HepG2 (cell line): ENCODE results near the gene EEF2. TPM values are rescaled to one million over a fixed set of nuclear protein-coding genes. Genes with fewer than 3 reads are reported as not detected.

Source experiments
- ADNP ChIP-seq: sonication (generic); formaldehyde crosslinking; IDR thresholded peaks from 2 replicates; pipeline ENCODE4 v1.4.0; 2020; ENCODE audit warnings: missing genetic modification reagents
- HNRNPK ChIP-seq: fragments of 200-400 bp; formaldehyde crosslinking; IDR thresholded peaks from 2 replicates; pipeline ENCODE4 v1.6.1; 2018; ENCODE audit warnings: low read length, low read depth, moderate library complexity, mild to moderate bottlenecking; ENCODE audit not compliant: poor library complexity, severe bottlenecking
- KLF15 ChIP-seq: sonication (generic); formaldehyde crosslinking; IDR thresholded peaks from 2 replicates; pipeline ENCODE4 v1.8.1; 2023; ENCODE audit warnings: borderline replicate concordance, mild to moderate bottlenecking, inconsistent platforms, missing genetic modification reagents, mixed read lengths
- MIER2 ChIP-seq: IDR thresholded peaks from 2 replicates; pipeline ENCODE4 v1.6.1; 2016; ENCODE audit warnings: missing biosample characterization, missing genetic modification reagents
- MYNN ChIP-seq: sonication (generic); formaldehyde crosslinking; IDR thresholded peaks from 2 replicates; pipeline ENCODE4 v1.4.0; 2020; ENCODE audit warnings: mild to moderate bottlenecking, low read depth, missing genetic modification reagents
- NPAS2 ChIP-seq: sonication (generic); formaldehyde crosslinking; IDR thresholded peaks from 2 replicates; pipeline ENCODE4 v1.8.0; 2022; ENCODE audit warnings: mild to moderate bottlenecking, missing genetic modification reagents, borderline replicate concordance
- NR2F1 ChIP-seq, 2 experiments: fragments of 450-650 bp in 1 of 2; formaldehyde crosslinking in 1 of 2; IDR thresholded peaks; 2 replicates each; pipeline versions ENCODE4 v1.5.0 to v1.6.1; 2016 to 2020; ENCODE audit warnings: mild to moderate bottlenecking in 1 of 2, missing compliant biosample characterization in 1 of 2, missing genetic modification reagents in 1 of 2, moderate library complexity in 1 of 2
- RBM39 ChIP-seq: fragments of 200-400 bp; formaldehyde crosslinking; IDR thresholded peaks from one replicate; pipeline ENCODE4 v1.6.1; 2018; ENCODE audit warnings: antibody characterized with exemption, mild to moderate bottlenecking, low read depth, low read length; ENCODE audit not compliant: poor library complexity, severe bottlenecking
- SMC3 ChIP-seq: IDR thresholded peaks from 2 replicates; pipeline ENCODE4 v1.6.1; 2011; ENCODE audit warnings: low read length, improper control_type of control experiment
- TRIM24 ChIP-seq: sonication (generic); formaldehyde crosslinking; IDR thresholded peaks from 2 replicates; pipeline ENCODE4 v1.8.0; 2022; ENCODE audit warnings: mild to moderate bottlenecking, missing genetic modification reagents
- YEATS2 ChIP-seq: sonication (generic); formaldehyde crosslinking; IDR thresholded peaks from 2 replicates; pipeline ENCODE4 v1.4.0; 2020; ENCODE audit warnings: missing genetic modification reagents, borderline replicate concordance
- ZNF207 ChIP-seq: fragments of 450-650 bp; IDR thresholded peaks from 2 replicates; pipeline ENCODE4 v1.6.1; 2016; ENCODE audit warnings: antibody characterized with exemption, borderline replicate concordance
- ZNF235 ChIP-seq: sonication (generic); formaldehyde crosslinking; IDR thresholded peaks from 2 replicates; pipeline ENCODE4 v1.8.1; 2023; ENCODE audit warnings: mild to moderate bottlenecking, missing genetic modification reagents, borderline replicate concordance
- ZNF263 ChIP-seq: sonication (generic); formaldehyde crosslinking; IDR thresholded peaks from 2 replicates; pipeline ENCODE4 v1.4.0; 2020; ENCODE audit warnings: missing genetic modification reagents
- ZSCAN22 ChIP-seq: sonication (generic); formaldehyde crosslinking; IDR thresholded peaks from 2 replicates; pipeline ENCODE4 v1.4.0; 2020; ENCODE audit warnings: mild to moderate bottlenecking, missing genetic modification reagents
- ZSCAN29 ChIP-seq: sonication (generic); formaldehyde crosslinking; conservative IDR thresholded peaks from 2 replicates; pipeline ENCODE4 v1.4.0; 2020; ENCODE audit warnings: mild to moderate bottlenecking, missing genetic modification reagents
- polyA plus RNA-seq, 8 experiments: library from polyadenylated mRNA; depleted of rRNA in 3 of 8; stranded (reverse) in 7 of 8; unstranded in 1 of 8; fragments of >200 nt; fragmentation: Illumina TruSeq in 4 of 8; extraction: Trizol in 4 of 8; gene quantifications; 2 replicates each; pipeline versions ENCODE4 v1.2.1 to v1.2.3, GENCODE V29; 2011 to 2016; ENCODE audit warnings: low read depth in 4 of 8, missing spikeins in 1 of 8, mixed read lengths in 1 of 8; ENCODE audit not compliant: insufficient read depth in 1 of 8
- total RNA-seq, 5 experiments: library from RNA; depleted of rRNA; stranded (reverse); fragments of >200 nt; fragmentation: Illumina TruSeq; extraction: Trizol; gene quantifications; 2 replicates each; pipeline ENCODE4 v1.2.3, GENCODE V29; 2016; ENCODE audit warnings: low read depth in 1 of 5
- TF ChIP-seq, protein P1 (sequence below): sonication (generic); formaldehyde crosslinking; IDR thresholded peaks from 2 replicates; pipeline ENCODE4 v1.4.0; 2020; ENCODE audit warnings: missing genetic modification reagents
- TF ChIP-seq, protein P2 (sequence below): sonication (generic); formaldehyde crosslinking; IDR thresholded peaks from 2 replicates; pipeline ENCODE4 v1.4.0; 2020; ENCODE audit warnings: mild to moderate bottlenecking, missing genetic modification reagents, borderline replicate concordance
- TF ChIP-seq, protein P3 (sequence below): sonication (generic); formaldehyde crosslinking; IDR thresholded peaks from 2 replicates; pipeline ENCODE4 v1.5.1; 2020; ENCODE audit warnings: missing genetic modification reagents, mild to moderate bottlenecking, borderline replicate concordance
- TF ChIP-seq, protein P4 (sequence below): sonication (generic); formaldehyde crosslinking; IDR thresholded peaks from 2 replicates; pipeline ENCODE4 v1.5.0; 2020; ENCODE audit warnings: missing genetic modification reagents

Gene EEF2
- total and polyA plus RNA-seq, 2 of the 13 experiments (the other 11 are each of a cell fraction or from before 2014, with no cell fraction given) = 1,441 to 1,777 TPM

DNA sequence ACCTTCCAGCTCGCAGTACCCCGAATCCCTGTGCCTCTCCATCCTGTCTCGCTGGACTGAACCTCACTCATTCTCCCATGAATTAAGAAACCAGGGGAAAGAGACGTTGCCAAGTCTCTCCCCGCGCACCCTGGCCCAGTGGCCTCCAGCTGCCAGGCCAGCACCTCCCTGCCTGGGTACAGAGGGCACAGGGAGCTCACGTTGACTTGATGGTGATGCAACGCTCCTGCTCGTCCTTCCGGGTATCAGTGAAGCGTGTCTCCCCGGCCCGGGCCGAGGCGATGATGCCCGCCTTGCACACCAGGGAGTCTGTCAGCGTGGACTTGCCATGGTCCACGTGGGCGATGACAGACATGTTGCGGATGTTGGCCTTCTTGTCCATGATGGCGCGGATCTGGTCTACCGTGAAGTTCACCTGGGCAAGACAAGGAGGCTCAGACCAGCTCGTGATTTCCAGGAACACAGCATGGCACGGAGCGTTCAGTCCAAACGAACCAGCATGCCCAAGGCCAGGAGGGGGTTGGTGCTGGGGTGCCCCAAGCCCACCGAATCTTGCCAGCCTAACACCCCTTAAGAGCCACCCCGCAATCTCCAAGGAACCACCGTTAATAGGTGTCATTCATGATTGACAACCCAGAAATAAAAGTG is 1.2 kb downstream of the EEF2 start (continued):
- TF ChIP-seq, protein P1, sequence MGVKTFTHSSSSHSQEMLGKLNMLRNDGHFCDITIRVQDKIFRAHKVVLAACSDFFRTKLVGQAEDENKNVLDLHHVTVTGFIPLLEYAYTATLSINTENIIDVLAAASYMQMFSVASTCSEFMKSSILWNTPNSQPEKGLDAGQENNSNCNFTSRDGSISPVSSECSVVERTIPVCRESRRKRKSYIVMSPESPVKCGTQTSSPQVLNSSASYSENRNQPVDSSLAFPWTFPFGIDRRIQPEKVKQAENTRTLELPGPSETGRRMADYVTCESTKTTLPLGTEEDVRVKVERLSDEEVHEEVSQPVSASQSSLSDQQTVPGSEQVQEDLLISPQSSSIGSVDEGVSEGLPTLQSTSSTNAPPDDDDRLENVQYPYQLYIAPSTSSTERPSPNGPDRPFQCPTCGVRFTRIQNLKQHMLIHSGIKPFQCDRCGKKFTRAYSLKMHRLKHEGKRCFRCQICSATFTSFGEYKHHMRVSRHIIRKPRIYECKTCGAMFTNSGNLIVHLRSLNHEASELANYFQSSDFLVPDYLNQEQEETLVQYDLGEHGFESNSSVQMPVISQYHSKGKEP (CRISPR knock-in tag) = no peak
- TF ChIP-seq ZNF263 (CRISPR knock-in tag) (no peak), NR2F1 (CRISPR knock-in tag; IDR thresholded peaks at IDR 0.05) (no peak), ZSCAN29 (no peak), HNRNPK (no peak), TRIM24 (CRISPR knock-in tag) (no peak), YEATS2 (CRISPR knock-in tag) (no peak), ZSCAN22 (no peak), MYNN (CRISPR knock-in tag) (no peak), ZNF235 (CRISPR knock-in tag) (no peak), NPAS2 (no peak), RBM39 (peak; percentile 53), ZNF207 (no peak), KLF15 (CRISPR knock-in tag) (no peak), MIER2 (no peak), ADNP (CRISPR knock-in tag) (no peak), SMC3 (no peak)
- TF ChIP-seq, protein P2, sequence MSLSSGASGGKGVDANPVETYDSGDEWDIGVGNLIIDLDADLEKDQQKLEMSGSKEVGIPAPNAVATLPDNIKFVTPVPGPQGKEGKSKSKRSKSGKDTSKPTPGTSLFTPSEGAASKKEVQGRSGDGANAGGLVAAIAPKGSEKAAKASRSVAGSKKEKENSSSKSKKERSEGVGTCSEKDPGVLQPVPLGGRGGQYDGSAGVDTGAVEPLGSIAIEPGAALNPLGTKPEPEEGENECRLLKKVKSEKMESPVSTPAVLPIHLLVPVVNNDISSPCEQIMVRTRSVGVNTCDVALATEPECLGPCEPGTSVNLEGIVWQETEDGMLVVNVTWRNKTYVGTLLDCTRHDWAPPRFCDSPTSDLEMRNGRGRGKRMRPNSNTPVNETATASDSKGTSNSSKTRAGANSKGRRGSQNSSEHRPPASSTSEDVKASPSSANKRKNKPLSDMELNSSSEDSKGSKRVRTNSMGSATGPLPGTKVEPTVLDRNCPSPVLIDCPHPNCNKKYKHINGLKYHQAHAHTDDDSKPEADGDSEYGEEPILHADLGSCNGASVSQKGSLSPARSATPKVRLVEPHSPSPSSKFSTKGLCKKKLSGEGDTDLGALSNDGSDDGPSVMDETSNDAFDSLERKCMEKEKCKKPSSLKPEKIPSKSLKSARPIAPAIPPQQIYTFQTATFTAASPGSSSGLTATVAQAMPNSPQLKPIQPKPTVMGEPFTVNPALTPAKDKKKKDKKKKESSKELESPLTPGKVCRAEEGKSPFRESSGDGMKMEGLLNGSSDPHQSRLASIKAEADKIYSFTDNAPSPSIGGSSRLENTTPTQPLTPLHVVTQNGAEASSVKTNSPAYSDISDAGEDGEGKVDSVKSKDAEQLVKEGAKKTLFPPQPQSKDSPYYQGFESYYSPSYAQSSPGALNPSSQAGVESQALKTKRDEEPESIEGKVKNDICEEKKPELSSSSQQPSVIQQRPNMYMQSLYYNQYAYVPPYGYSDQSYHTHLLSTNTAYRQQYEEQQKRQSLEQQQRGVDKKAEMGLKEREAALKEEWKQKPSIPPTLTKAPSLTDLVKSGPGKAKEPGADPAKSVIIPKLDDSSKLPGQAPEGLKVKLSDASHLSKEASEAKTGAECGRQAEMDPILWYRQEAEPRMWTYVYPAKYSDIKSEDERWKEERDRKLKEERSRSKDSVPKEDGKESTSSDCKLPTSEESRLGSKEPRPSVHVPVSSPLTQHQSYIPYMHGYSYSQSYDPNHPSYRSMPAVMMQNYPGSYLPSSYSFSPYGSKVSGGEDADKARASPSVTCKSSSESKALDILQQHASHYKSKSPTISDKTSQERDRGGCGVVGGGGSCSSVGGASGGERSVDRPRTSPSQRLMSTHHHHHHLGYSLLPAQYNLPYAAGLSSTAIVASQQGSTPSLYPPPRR (CRISPR knock-in tag) = no peak
- TF ChIP-seq, protein P3, sequence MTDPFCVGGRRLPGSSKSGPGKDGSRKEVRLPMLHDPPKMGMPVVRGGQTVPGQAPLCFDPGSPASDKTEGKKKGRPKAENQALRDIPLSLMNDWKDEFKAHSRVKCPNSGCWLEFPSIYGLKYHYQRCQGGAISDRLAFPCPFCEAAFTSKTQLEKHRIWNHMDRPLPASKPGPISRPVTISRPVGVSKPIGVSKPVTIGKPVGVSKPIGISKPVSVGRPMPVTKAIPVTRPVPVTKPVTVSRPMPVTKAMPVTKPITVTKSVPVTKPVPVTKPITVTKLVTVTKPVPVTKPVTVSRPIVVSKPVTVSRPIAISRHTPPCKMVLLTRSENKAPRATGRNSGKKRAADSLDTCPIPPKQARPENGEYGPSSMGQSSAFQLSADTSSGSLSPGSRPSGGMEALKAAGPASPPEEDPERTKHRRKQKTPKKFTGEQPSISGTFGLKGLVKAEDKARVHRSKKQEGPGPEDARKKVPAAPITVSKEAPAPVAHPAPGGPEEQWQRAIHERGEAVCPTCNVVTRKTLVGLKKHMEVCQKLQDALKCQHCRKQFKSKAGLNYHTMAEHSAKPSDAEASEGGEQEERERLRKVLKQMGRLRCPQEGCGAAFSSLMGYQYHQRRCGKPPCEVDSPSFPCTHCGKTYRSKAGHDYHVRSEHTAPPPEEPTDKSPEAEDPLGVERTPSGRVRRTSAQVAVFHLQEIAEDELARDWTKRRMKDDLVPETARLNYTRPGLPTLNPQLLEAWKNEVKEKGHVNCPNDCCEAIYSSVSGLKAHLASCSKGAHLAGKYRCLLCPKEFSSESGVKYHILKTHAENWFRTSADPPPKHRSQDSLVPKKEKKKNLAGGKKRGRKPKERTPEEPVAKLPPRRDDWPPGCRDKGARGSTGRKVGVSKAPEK (CRISPR knock-in tag) = no peak
- TF ChIP-seq, protein P4, sequence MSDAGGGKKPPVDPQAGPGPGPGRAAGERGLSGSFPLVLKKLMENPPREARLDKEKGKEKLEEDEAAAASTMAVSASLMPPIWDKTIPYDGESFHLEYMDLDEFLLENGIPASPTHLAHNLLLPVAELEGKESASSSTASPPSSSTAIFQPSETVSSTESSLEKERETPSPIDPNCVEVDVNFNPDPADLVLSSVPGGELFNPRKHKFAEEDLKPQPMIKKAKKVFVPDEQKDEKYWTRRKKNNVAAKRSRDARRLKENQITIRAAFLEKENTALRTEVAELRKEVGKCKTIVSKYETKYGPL = no peak
